Colonic mucosa (tissue), 4 donors: ENCODE data around the gene CIDEB. TPM values are rescaled to one million over a fixed set of nuclear protein-coding genes. Genes with fewer than 3 reads are reported as not detected.

ENCODE experiments used
- DNase-seq: peaks from one replicate; pipeline ENCODE4 v3.0.0-alpha.2; 2020
- H3K27ac ChIP-seq: fragments of 200-600 bp; one replicate; pipeline ENCODE4 v1.8.0; 2021
- H3K27me3 ChIP-seq: fragments of 200-600 bp; one replicate; pipeline ENCODE4 v1.8.0; 2021
- H3K36me3 ChIP-seq: fragments of 200-600 bp; one replicate; pipeline ENCODE4 v1.8.0; 2021
- H3K4me1 ChIP-seq: fragments of 200-600 bp; one replicate; pipeline ENCODE4 v1.8.0; 2021; ENCODE audit warnings: mild to moderate bottlenecking
- H3K4me3 ChIP-seq: fragments of 200-600 bp; one replicate; pipeline ENCODE4 v1.8.0; 2021
- H3K9ac ChIP-seq, 2 donors: one replicate each; pipeline ENCODE4 v1.7.0; 2013; ENCODE audit warnings: control low read depth in 2 of 2, low read depth in 2 of 2, low read length in 2 of 2
- H3K9me3 ChIP-seq: fragments of 200-600 bp; one replicate; pipeline ENCODE4 v1.8.0; 2021
- CTCF ChIP-seq: fragments of 200-600 bp; IDR thresholded peaks from one replicate; pipeline ENCODE4 v1.8.0; 2022; ENCODE audit warnings: antibody characterized with exemption, mild to moderate bottlenecking
- intact Hi-C: fragments of 100-400 bp; cut with DNase I; formaldehyde crosslinking; loops from one replicate; pipeline ENCODE4 v1.14.1; 2022
- total RNA-seq, 2 donors: library from RNA; stranded (reverse); fragmentation: NEBNext Ultra II Directional in 1 of 2; extraction: Animal tissue kit (Norgen Biotek cat#: 25700) in 1 of 2; gene quantifications; one replicate each; pipeline ENCODE4 v1.2.1, GENCODE V29; 2021
- donor health status: healthy.
- donor health status: DM: no; HTN: no; CAD: no.
- donor health status: DM: no; HTN: no; CAD: no.

CIDEB gene
- total RNA-seq, 2 donors from 2014 or later, result 7.7 to 12.9 TPM

GRCh38 chr14:24310646-24311604 lies 3.1 kb upstream of the CIDEB start, which contains the start of gene LTB4R:
TSS of gene LTB4R (plus strand) at chr14:24311502. CDS start at chr14:24315652, 4,150 bp downstream.
- no peaks in the 10 kb centered on the region for H3K36me3 ChIP-seq
- intact Hi-C loops, result no loop called here
- H3K4me3 ChIP-seq, result peak within 1 kb of the TSS; percentile 50
- H3K4me1 ChIP-seq, result peaks cover 8% of the 10 kb centered on the region
- peak within 1 kb of the TSS; percentile 62 for H3K27ac ChIP-seq
- DNase-seq, result peak; percentile 76
- H3K9me3 ChIP-seq, result no peaks in the 10 kb centered on the region
- no peaks in the 10 kb centered on the region for H3K27me3 ChIP-seq
- peak within 1 kb of the TSS; percentile 48 to 82 for H3K9ac ChIP-seq
- peak; percentile 35 for TF ChIP-seq CTCF

- Histone ChIP-seq H3K9me3 (no peaks in the 10 kb centered on the region), H3K36me3 (peaks cover 2% of the 10 kb centered on the region), H3K4me3 (peak overlapping the region; percentile 50), H3K9ac (peak overlapping the region; percentile 46 to 82), H3K27me3 (no peaks in the 10 kb centered on the region), H3K4me1 (peaks cover 8% of the 10 kb centered on the region), H3K27ac (peak overlapping the region; percentile 62)
- intact Hi-C loops, result no loop called here
- DNase-seq, result peak; percentile 75
- TF ChIP-seq CTCF, result no peak
Measured at GRCh38 chr14:24310265-24310645, 2.5 kb upstream of the CIDEB start.

- Histone ChIP-seq H3K9ac (peak within 1 kb of the TSS; percentile 48 to 82), H3K4me1 (peaks cover 8% of the 10 kb centered on the region), H3K9me3 (no peaks in the 10 kb centered on the region), H3K27me3 (no peaks in the 10 kb centered on the region), H3K36me3 (peaks cover 7% of the 10 kb centered on the region), H3K4me3 (peak within 1 kb of the TSS; percentile 50), H3K27ac (peak within 1 kb of the TSS; percentile 62)
- TF ChIP-seq CTCF, result no peak
- DNase-seq, result no peak
- intact Hi-C loops, result no loop called here
Measured at GRCh38 chr14:24309538-24310264, 1.9 kb upstream of the CIDEB start, which contains the start of gene LTB4R2. TSS of gene LTB4R2 (plus strand) at chr14:24310140. CDS start at chr14:24310665, 525 bp downstream.

GRCh38 chr14:24308342-24309124 lies 756 bp upstream of the CIDEB start:
- TF ChIP-seq CTCF, result peak; percentile 22
- H3K9ac ChIP-seq, result peak overlapping the region; percentile 2 to 45
- peaks cover 8% of the 10 kb centered on the region for H3K4me1 ChIP-seq

GRCh38 chr14:24307156-24307574 lies 612 bp downstream of the CIDEB start:
- no peak for DNase-seq
- TF ChIP-seq CTCF, result no peak
- no peak overlapping the region for H3K4me3 ChIP-seq
- H3K9me3 ChIP-seq, result no peaks in the 10 kb centered on the region
- peak overlapping the region in 1 of 2 donors; percentile 2 for H3K9ac ChIP-seq
- H3K4me1 ChIP-seq, result peaks cover 8% of the 10 kb centered on the region
- no peaks in the 10 kb centered on the region for H3K27me3 ChIP-seq
- peaks cover 16% of the 10 kb centered on the region for H3K36me3 ChIP-seq
- intact Hi-C loops, result no loop called here
- H3K27ac ChIP-seq, result peak overlapping the region; percentile 58

More at GRCh38 chr14:24308342-24309124, 756 bp upstream of the CIDEB start:
- Histone ChIP-seq H3K4me3 (no peak overlapping the region), H3K27ac (peak overlapping the region; percentile 58), H3K27me3 (no peaks in the 10 kb centered on the region), H3K9me3 (no peaks in the 10 kb centered on the region), H3K36me3 (peaks cover 12% of the 10 kb centered on the region)
- intact Hi-C loops, result no loop called here
- no peak for DNase-seq
